ENCODE data around the gene GALNT14.

DNA sequence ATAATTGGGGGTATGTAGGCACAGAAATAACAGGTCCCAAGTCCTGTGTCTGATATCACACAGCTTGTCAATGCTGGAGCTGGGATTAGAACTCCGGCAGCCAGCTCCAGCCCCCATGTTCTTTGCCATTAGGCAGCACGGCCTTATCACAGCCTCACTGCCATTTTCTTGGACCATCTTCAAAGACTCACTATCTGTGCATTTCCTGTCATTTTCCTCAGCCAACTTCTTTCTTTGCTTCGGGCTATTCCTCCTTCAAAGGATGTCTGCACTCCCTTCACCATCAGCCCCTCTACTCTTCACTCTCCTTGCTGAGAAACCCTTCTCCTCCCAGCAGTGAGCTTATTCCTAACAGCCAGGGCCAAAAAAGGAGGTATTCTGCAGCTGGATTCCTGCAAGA lies 139.6 kb downstream of the GALNT14 start:
- no peak for TF ChIP-seq POLR2A (IDR thresholded peaks at IDR 0.05; ENCODE audit: low read length)
- TF ChIP-seq GATA1 (IDR thresholded peaks at IDR 0.05; ENCODE audit: low read depth, low read length), result no peak

Measured in erythroblast (primary cell).